HepG2 (cell line): ENCODE measurements around the gene PIEZO2.

Experiments
- CTCF ChIP-seq: sonication (generic); formaldehyde crosslinking; IDR thresholded peaks from 2 replicates; pipeline ENCODE4 v1.5.0; 2020; ENCODE audit warnings: mild to moderate bottlenecking, missing genetic modification reagents, moderate library complexity
- E2F5 ChIP-seq: sonication (generic); formaldehyde crosslinking; conservative IDR thresholded peaks from 2 replicates; pipeline ENCODE4 v1.4.0; 2020; ENCODE audit warnings: missing genetic modification reagents
- ELF1 ChIP-seq: sonication (generic); formaldehyde crosslinking; IDR thresholded peaks from 2 replicates; pipeline ENCODE4 v1.4.0; 2020; ENCODE audit warnings: missing genetic modification reagents
- GPBP1L1 ChIP-seq: sonication (generic); formaldehyde crosslinking; IDR thresholded peaks from 2 replicates; pipeline ENCODE4 v1.5.0; 2020; ENCODE audit warnings: mild to moderate bottlenecking, missing genetic modification reagents
- HNRNPLL ChIP-seq: fragments of 200-400 bp; formaldehyde crosslinking; IDR thresholded peaks from 2 replicates; pipeline ENCODE4 v1.6.1; 2017; ENCODE audit warnings: mild to moderate bottlenecking, low read depth, low read length; ENCODE audit not compliant: poor library complexity, severe bottlenecking
- NFE2L2 ChIP-seq: fragments of 150-350 bp; IDR thresholded peaks from 2 replicates; pipeline ENCODE4 v1.6.1; 2014; ENCODE audit warnings: low read length
- PLRG1 ChIP-seq: fragments of 450-650 bp; conservative IDR thresholded peaks from 2 replicates; pipeline ENCODE4 v1.6.1; 2016
- SIN3A ChIP-seq: IDR thresholded peaks from 2 replicates; pipeline ENCODE4 v1.6.1; 2011; ENCODE audit warnings: low read depth, mild to moderate bottlenecking, control low read depth, low read length, borderline replicate concordance
- ZNF34 ChIP-seq: sonication (generic); formaldehyde crosslinking; IDR thresholded peaks from 2 replicates; pipeline ENCODE4 v1.4.0; 2020; ENCODE audit warnings: mild to moderate bottlenecking, missing genetic modification reagents, borderline replicate concordance
- ZNF484 ChIP-seq: sonication (generic); formaldehyde crosslinking; IDR thresholded peaks from 2 replicates; pipeline ENCODE4 v1.5.1; 2020; ENCODE audit warnings: mild to moderate bottlenecking, low read depth, missing genetic modification reagents, borderline replicate concordance
- ZSCAN20 ChIP-seq: sonication (generic); formaldehyde crosslinking; IDR thresholded peaks from 2 replicates; pipeline ENCODE4 v1.4.0; 2020; ENCODE audit warnings: missing genetic modification reagents, mild to moderate bottlenecking, borderline replicate concordance

DNA sequence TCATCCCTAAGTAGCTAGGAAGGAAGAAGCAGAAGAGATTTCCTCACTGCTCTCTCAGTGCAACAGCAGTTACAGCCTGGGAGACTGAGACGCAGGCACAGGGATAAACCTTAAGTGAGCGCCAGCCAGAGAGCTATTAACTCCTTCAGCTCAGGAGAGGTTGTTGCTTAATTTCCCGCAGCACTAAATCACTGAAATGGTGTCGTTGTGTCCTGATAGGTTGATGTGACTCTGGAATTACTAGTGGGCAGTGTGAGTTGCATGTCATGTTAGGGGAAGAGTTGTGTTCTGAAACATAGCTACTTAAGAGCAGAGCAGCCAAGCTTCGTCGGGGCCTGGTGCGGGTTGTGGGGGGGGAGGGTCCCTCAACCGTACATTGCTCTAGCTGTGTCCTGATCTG, 397.7 kb downstream of the PIEZO2 start:
- TF ChIP-seq CTCF = no peak
- TF ChIP-seq GPBP1L1 = no peak
- TF ChIP-seq ELF1 (CRISPR knock-in tag) = no peak
- TF ChIP-seq PLRG1 = no peak
- no peak for TF ChIP-seq E2F5
- TF ChIP-seq NFE2L2 = no peak
- TF ChIP-seq HNRNPLL = no peak
- TF ChIP-seq SIN3A = no peak
- no peak for TF ChIP-seq ZSCAN20 (CRISPR knock-in tag)
- TF ChIP-seq ZNF484 (CRISPR knock-in tag) = no peak
- no peak for TF ChIP-seq ZNF34 (CRISPR knock-in tag)
